T-cell (primary cell): ENCODE measurements around the gene MICALL1. TPM values are rescaled to one million over a fixed set of nuclear protein-coding genes. Genes with fewer than 3 reads are reported as not detected.

Source experiments
- ATAC-seq, 4 experiments: fragments of 200-7000 bp in 3 of 4; fragments of 150-1000 bp in 1 of 4; cut with Tn5 transposase; replicated peaks in 1 of 4; 1 replicate in 3 of 4; 2 replicates in 1 of 4; pipeline ENCODE4 v1.10.0; 2021; ENCODE audit warnings: moderate library complexity in 3 of 4, mild to moderate bottlenecking in 2 of 4, moderate number of reproducible peaks in 1 of 4
- CTCF ChIA-PET, 2 donors: fragments of 300-600 bp; sonication (Branson Sonifier 250); formaldehyde crosslinking; loops; one replicate each; lab custom pipeline; 2022; ENCODE audit warnings: antibody characterized with exemption in 2 of 2; lab: Charles Lee
- POLR2A ChIA-PET, 2 donors: fragments of 300-600 bp; sonication (Branson Sonifier 250); formaldehyde crosslinking; loops; one replicate each; lab custom pipeline; 2022; ENCODE audit warnings: antibody characterized with exemption in 2 of 2; lab: Charles Lee
- DNase-seq, 35 experiments: peaks; one replicate each; pipeline versions ENCODE4 v3.0.0 to v3.0.0-alpha.2; 2013 to 2023
- H3K27ac ChIP-seq: one replicate; pipeline ENCODE4 v1.5.1; 2013; ENCODE audit warnings: low read length
- H3K27me3 ChIP-seq, 2 experiments: replicated peaks in 1 of 2; 1 replicate in 1 of 2; 2 replicates in 1 of 2; pipeline versions ENCODE4 v1.6.1 to v1.7.0; 2013; ENCODE audit warnings: low read length in 1 of 2, mixed read lengths in 1 of 2; ENCODE audit not compliant: control insufficient read depth in 2 of 2, insufficient read depth in 2 of 2; ENCODE audit errors: extremely low read depth in 1 of 2
- H3K36me3 ChIP-seq, 2 donors: 1 replicate in 1 of 2; 2 replicates in 1 of 2; pipeline versions ENCODE4 v1.6.1 to v1.7.0; 2013; ENCODE audit warnings: low read length in 1 of 2; ENCODE audit not compliant: control insufficient read depth in 2 of 2, insufficient read depth in 1 of 2; ENCODE audit errors: extremely low read depth in 1 of 2
- H3K4me1 ChIP-seq, 2 experiments: 1 replicate in 1 of 2; 2 replicates in 1 of 2; pipeline versions ENCODE4 v1.6.1 to v1.7.0; 2013; ENCODE audit warnings: low read length in 2 of 2, mixed read lengths in 1 of 2; ENCODE audit not compliant: insufficient read depth in 2 of 2, control insufficient read depth in 1 of 2; ENCODE audit errors: extremely low read depth in 1 of 2
- H3K4me3 ChIP-seq, 2 donors: 1 replicate in 1 of 2; 2 replicates in 1 of 2; pipeline versions ENCODE4 v1.5.1 to v1.7.0; 2013; ENCODE audit warnings: mild to moderate bottlenecking in 2 of 2, low read length in 1 of 2, moderate library complexity in 1 of 2; ENCODE audit not compliant: control insufficient read depth in 1 of 2; ENCODE audit errors: extremely low read depth in 1 of 2
- H3K9me3 ChIP-seq: 2 replicates; pipeline ENCODE4 v1.7.0; 2013
- H3K27ac Mint-ChIP-seq, 2 donors: one replicate each; pipeline ENCODE4 v1.8.0; 2020 to 2021; ENCODE audit warnings: mild to moderate bottlenecking in 2 of 2, mixed read lengths in 2 of 2
- H3K27me3 Mint-ChIP-seq, 2 donors: one replicate each; pipeline ENCODE4 v1.8.0; 2021 to 2022; ENCODE audit warnings: mixed read lengths in 2 of 2
- H3K36me3 Mint-ChIP-seq: one replicate; pipeline ENCODE4 v1.8.0; 2021; ENCODE audit warnings: mixed read lengths
- H3K4me1 Mint-ChIP-seq, 3 donors: one replicate each; pipeline ENCODE4 v1.8.0; 2020 to 2022; ENCODE audit warnings: mixed read lengths in 3 of 3, mild to moderate bottlenecking in 1 of 3
- H3K4me3 Mint-ChIP-seq, 3 donors: one replicate each; pipeline ENCODE4 v1.8.0; 2020 to 2022; ENCODE audit warnings: mild to moderate bottlenecking in 3 of 3, mixed read lengths in 3 of 3, moderate library complexity in 3 of 3
- H3K9me3 Mint-ChIP-seq, 3 donors: one replicate each; pipeline ENCODE4 v1.8.0; 2020 to 2022; ENCODE audit warnings: mixed read lengths in 3 of 3
- WGBS: methylation state at CpG from one replicate; pipeline ENCODE4 v1.1.5; 2013; ENCODE audit warnings: missing lambda C conversion rate; ENCODE audit not compliant: insufficient coverage; 5-methylcytosine and 5-hydroxymethylcytosine counted together
- total RNA-seq, 35 experiments: library from RNA in 6 of 35; stranded (reverse) in 6 of 35; fragments of 120-200 nt in 1 of 35; gene quantifications; one replicate each; pipeline versions ENCODE4 v1.2.1 to v1.2.4 and lab custom pipeline; 2013 to 2026

Gene MICALL1
- total RNA-seq, 5 donors from 2014 or later (not counting 1 experiment from before 2014, with no cell fraction given) = 23.6 to 39.0 (median 34.3) TPM

DNA sequence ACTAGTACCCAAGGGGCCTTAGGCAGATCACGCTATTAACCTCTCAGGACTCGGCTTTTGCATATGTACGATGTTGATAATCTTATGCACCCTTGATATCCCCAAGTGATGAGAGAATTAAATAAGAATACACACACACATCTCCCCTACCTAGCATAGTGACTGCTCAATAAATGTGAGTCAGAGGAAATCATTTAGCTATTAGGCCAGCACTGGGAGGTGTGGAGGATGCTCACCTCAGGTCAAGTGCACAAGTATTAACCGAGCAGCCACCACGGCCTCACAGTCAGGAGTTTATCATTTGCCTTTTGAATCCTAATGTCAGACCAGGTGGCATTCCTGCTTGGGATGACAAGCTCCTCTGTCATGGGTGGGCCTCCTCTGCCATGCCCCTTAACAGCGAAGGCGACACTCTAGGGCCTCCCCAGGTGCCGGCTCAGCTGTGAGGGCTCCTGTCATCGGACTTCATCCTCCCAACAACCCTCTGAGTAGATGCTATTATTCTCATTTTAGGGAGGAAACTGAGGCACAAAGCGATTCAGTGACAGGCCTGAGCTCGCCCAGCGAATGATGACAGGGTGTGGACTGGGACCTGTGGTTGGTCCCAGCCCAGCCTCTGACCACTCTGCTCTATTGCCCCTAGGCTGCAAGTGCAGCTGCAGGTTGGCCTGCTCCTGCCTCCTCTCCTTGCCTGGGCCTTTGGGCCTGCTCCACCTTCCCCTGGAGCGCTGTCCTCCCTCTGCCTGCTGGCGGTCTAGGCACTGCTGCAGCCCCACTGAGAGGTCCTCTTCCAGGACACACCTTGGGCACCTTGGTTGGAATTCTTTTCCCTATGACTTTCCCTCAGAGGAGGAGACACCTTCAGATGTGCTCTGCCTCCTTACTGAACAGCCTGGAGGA lies 83.3 kb downstream of the MICALL1 start:
- H3K27me3 Mint-ChIP-seq = no peaks in the 10 kb centered on the region
- no peak overlapping the region for H3K27ac Mint-ChIP-seq
- Histone ChIP-seq H3K27me3 (no peaks in the 10 kb centered on the region), H3K27ac (no peak overlapping the region), H3K36me3 (no peaks in the 10 kb centered on the region), H3K9me3 (no peaks in the 10 kb centered on the region), H3K4me1 (peaks cover 0 to 19% of the 10 kb centered on the region in 2 experiments), H3K4me3 (no peak overlapping the region)
- H3K4me3 Mint-ChIP-seq = no peak overlapping the region
- peaks cover 3% of the 10 kb centered on the region for H3K36me3 Mint-ChIP-seq
- CTCF ChIA-PET = no interaction called here
- 87% methylated on average over 9 of the region's 14 CpGs for WGBS
- ATAC-seq (no peak), DNase-seq (no peak)
- POLR2A ChIA-PET = no interaction called here
- peaks cover 0 to 6% (median 2%) of the 10 kb centered on the region in 3 donors for H3K4me1 Mint-ChIP-seq
- H3K9me3 Mint-ChIP-seq = no peaks in the 10 kb centered on the region

DNA sequence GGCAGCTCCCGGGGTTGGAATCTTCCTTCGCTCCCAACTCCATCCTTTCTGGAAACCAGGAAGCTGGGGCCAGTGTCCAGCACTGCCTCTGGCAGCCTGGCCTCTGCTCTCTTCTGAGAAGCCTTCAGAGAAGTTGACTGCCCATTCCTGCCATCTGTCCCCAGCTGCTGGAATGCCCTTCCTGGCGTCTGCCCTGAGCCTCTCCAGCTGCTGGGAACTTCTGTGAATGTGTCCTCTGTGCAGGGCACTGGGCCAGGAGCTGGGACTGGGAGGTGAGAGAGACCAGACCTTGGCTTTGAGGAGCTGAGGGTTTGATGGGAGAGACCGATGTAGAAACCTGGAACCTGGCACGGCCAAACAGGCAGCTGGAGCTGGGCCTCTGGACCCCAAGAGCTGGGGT lies 84.2 kb downstream of the MICALL1 start:
- no peak overlapping the region for H3K27ac ChIP-seq
- H3K4me1 ChIP-seq = peaks cover 0 to 28% of the 10 kb centered on the region in 2 experiments
- DNase-seq = no peak
- Mint-ChIP-seq H3K36me3 (peaks cover 3% of the 10 kb centered on the region), H3K9me3 (no peaks in the 10 kb centered on the region), H3K4me3 (no peak overlapping the region), H3K27me3 (no peaks in the 10 kb centered on the region), H3K27ac (no peak overlapping the region), H3K4me1 (peaks cover 2 to 12% (median 4%) of the 10 kb centered on the region in 3 donors)
- POLR2A ChIA-PET = no interaction called here
- H3K27me3 ChIP-seq = no peaks in the 10 kb centered on the region
- no peaks in the 10 kb centered on the region for H3K36me3 ChIP-seq
- CTCF ChIA-PET = no interaction called here
- 86% methylated on average over 4 of the region's 5 CpGs for WGBS
- H3K9me3 ChIP-seq = no peaks in the 10 kb centered on the region
- no peak overlapping the region for H3K4me3 ChIP-seq
- no peak for ATAC-seq

DNA sequence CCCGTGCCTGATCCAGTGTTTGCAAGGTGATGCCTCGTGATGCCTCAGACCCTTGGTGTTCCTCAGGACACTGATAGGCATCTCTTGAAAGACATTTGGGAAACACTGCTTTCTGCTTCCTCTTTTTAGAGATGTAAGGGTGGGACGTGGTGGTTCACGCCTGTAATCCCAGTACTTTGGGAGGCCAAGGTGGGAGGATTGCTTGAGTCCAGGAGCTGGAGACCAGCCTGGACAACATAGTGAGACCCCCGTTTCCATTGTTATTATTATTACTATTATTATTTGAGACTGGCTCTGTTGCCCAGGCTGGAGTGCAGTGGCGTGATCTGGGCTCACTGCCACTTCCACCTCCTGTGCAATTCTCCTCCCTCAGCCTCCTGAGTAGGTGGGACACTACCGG lies 84.8 kb downstream of the MICALL1 start:
- Histone ChIP-seq H3K9me3 (no peaks in the 10 kb centered on the region), H3K27ac (no peak overlapping the region), H3K4me1 (peaks cover 0 to 33% of the 10 kb centered on the region in 2 experiments), H3K4me3 (no peak overlapping the region), H3K27me3 (no peaks in the 10 kb centered on the region), H3K36me3 (no peaks in the 10 kb centered on the region)
- Mint-ChIP-seq H3K27ac (no peak overlapping the region), H3K36me3 (peaks cover 3% of the 10 kb centered on the region), H3K4me3 (no peak overlapping the region), H3K4me1 (peaks cover 2 to 17% (median 9%) of the 10 kb centered on the region in 3 donors), H3K9me3 (no peaks in the 10 kb centered on the region), H3K27me3 (no peaks in the 10 kb centered on the region)
- CTCF ChIA-PET = no interaction called here
- ATAC-seq = no peak
- 80% methylated on average over 3 of the region's 7 CpGs for WGBS
- POLR2A ChIA-PET = no interaction called here
- no peak for DNase-seq

DNA sequence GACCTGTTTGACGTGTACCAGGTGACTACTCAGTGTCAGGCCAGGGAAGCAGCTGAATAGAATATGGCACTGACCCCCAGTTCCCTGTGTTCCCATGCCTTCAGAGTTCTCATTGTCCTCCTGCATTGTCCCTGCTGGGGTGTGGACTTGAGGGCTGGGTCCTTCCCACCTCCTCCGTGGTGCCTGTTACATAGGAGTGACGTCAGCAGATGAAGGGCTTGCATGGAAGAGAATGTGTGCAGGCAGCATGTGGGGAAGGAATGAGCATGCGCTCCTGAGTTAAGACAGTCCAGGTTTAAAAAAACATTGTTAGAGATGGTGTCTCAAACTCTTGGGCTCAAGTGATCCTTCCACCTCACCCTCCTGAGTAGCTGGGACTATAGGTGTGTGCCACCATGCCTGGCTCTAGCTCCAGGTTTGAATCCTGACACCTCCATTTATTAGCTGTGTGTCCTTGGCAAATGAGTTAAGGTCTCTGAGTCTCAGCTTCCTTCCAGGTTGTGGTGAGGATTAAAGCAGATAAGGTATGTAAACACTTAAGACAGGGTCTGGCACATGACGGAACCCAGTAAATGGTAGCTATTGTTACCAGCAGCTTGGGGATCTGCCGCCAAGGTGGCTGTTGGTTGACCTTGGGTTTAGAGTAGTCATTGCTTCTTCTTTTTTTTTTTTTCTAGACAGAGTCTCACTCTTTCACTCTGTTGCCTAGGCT lies 85.8 kb downstream of the MICALL1 start:
- POLR2A ChIA-PET = no interaction called here
- Mint-ChIP-seq H3K27ac (no peak overlapping the region), H3K36me3 (peaks cover 3% of the 10 kb centered on the region), H3K27me3 (no peaks in the 10 kb centered on the region), H3K4me1 (peaks cover 7 to 23% (median 16%) of the 10 kb centered on the region in 3 donors), H3K9me3 (no peaks in the 10 kb centered on the region), H3K4me3 (no peak overlapping the region)
- no peak for DNase-seq
- no peaks in the 10 kb centered on the region for H3K9me3 ChIP-seq
- no peaks in the 10 kb centered on the region for H3K36me3 ChIP-seq
- H3K27me3 ChIP-seq = no peaks in the 10 kb centered on the region
- no peak overlapping the region for H3K4me3 ChIP-seq
- peaks cover 2 to 44% of the 10 kb centered on the region in 2 experiments for H3K4me1 ChIP-seq
- no peak for ATAC-seq
- CTCF ChIA-PET = interaction anchor here in 1 of 2 donors (0.7 kb wide), 1 partner anchor 96 kb away, joined by 3 read pairs; no protein-coding TSS in a partner anchor
- H3K27ac ChIP-seq = no peak overlapping the region
- 81% methylated on average over 5 of the region's 6 CpGs for whole genome bisulfite sequencing

Other genes starting within 250 kb of the MICALL1 start
- gene PDXP, start 247.6 kb upstream of the MICALL1 start, total RNA-seq = 10 to 100 TPM in 3 of 5 donors, 1 to 10 TPM in 2; 3.1 to 11.3 (median 10.7) TPM
- 100 to 1,000 TPM in 2 of 5 donors, 10 to 100 TPM in 3; 39.5 to 206 (median 99.2) TPM for gene LGALS1, start 230.7 kb upstream of the MICALL1 start, total RNA-seq
- 10 to 100 TPM; 29.2 to 52.4 (median 47.5) TPM for gene NOL12, start 220.0 kb upstream of the MICALL1 start, total RNA-seq
- gene TRIOBP, start 209.2 kb upstream of the MICALL1 start, total RNA-seq = 10 to 100 TPM; 14.5 to 36.8 (median 31.1) TPM
- 1 to 10 TPM; 1.2 to 3.5 (median 2.3) TPM for gene GCAT, start 98.4 kb upstream of the MICALL1 start, total RNA-seq
- not detected for gene GALR3, start 82.9 kb upstream of the MICALL1 start, total RNA-seq
- gene ANKRD54, start 62.0 kb upstream of the MICALL1 start, total RNA-seq = 10 to 100 TPM; 19.9 to 29.7 (median 25.9) TPM
- 100 to 1,000 TPM; 428 to 516 (median 483) TPM for gene EIF3L, start 56.9 kb upstream of the MICALL1 start, total RNA-seq
- not detected for gene C22orf23, start 47.3 kb downstream of the MICALL1 start, total RNA-seq
- gene POLR2F, start 47.4 kb downstream of the MICALL1 start, total RNA-seq = 10 to 100 TPM; 31.4 to 54.5 (median 49.4) TPM
- not detected for gene SOX10, start 78.3 kb downstream of the MICALL1 start, total RNA-seq
- gene PICK1, start 151.1 kb downstream of the MICALL1 start, total RNA-seq = 10 to 100 TPM; 26.4 to 32.0 (median 27.7) TPM
- under 1 TPM in 1 of 5 donors, not detected in 4; 0.19 TPM for gene SLC16A8, start 177.9 kb downstream of the MICALL1 start, total RNA-seq
- gene BAIAP2L2, start 204.4 kb downstream of the MICALL1 start, total RNA-seq = 1 to 10 TPM; 1.3 to 4.4 (median 3.2) TPM